Neuronal stem cell (in vitro differentiated cells): ENCODE measurements around the gene BMP8B.
"Not testable (repeated sequence)": the region's sequence is repeated elsewhere in the genome, so short reads cannot be mapped to it uniquely, and the experiment has no call there.

Source experiments
- DNase-seq: peaks from one replicate; pipeline ENCODE4 v3.0.0-alpha.2; 2013; ENCODE audit warnings: low spot score
- H2AFZ ChIP-seq: one replicate; pipeline ENCODE4 v1.6.1; 2013; ENCODE audit warnings: mild to moderate bottlenecking, low read length, inconsistent platforms
- H2AK5ac ChIP-seq: 2 replicates; pipeline ENCODE4 v1.6.1; 2013; ENCODE audit warnings: low read depth, mild to moderate bottlenecking, inconsistent platforms, low read length, moderate library complexity, mixed read lengths
- H2BK120ac ChIP-seq: 2 replicates; pipeline ENCODE4 v1.6.1; 2013; ENCODE audit warnings: low read depth, mild to moderate bottlenecking, inconsistent platforms, low read length, moderate library complexity, mixed read lengths
- H2BK12ac ChIP-seq: one replicate; pipeline ENCODE4 v1.6.1; 2013; ENCODE audit warnings: low read length, inconsistent platforms
- H2BK15ac ChIP-seq: 2 replicates; pipeline ENCODE4 v1.6.1; 2013; ENCODE audit warnings: mild to moderate bottlenecking, low read length, inconsistent platforms, mixed read lengths
- H2BK5ac ChIP-seq: one replicate; pipeline ENCODE4 v1.6.1; 2013; ENCODE audit warnings: inconsistent platforms, mild to moderate bottlenecking, low read length, moderate library complexity
- H3K14ac ChIP-seq: one replicate; pipeline ENCODE4 v1.6.1; 2013; ENCODE audit warnings: low read length, inconsistent platforms
- H3K18ac ChIP-seq: 2 replicates; pipeline ENCODE4 v1.6.1; 2013; ENCODE audit warnings: low read length, inconsistent platforms
- H3K23ac ChIP-seq: 2 replicates; pipeline ENCODE4 v1.6.1; 2013; ENCODE audit warnings: low read depth, mild to moderate bottlenecking, mixed read lengths, low read length, inconsistent platforms; ENCODE audit not compliant: poor library complexity
- H3K27ac ChIP-seq: replicated peaks from 3 replicates; pipeline ENCODE4 v1.5.1; 2013; ENCODE audit warnings: low read length, inconsistent platforms
- H3K27me3 ChIP-seq, 3 experiments: 2 replicates each; pipeline ENCODE4 v1.6.1; 2013; ENCODE audit warnings: low read length in 3 of 3, mild to moderate bottlenecking in 2 of 3, inconsistent platforms in 1 of 3, low read depth in 1 of 3, mixed read lengths in 1 of 3, moderate library complexity in 1 of 3; ENCODE audit not compliant: control insufficient read depth in 3 of 3, insufficient read depth in 3 of 3
- H3K36me3 ChIP-seq, 2 donors: replicated peaks in 1 of 2; 2 replicates each; pipeline ENCODE4 v1.6.1; 2013; ENCODE audit warnings: low read length in 2 of 2; ENCODE audit not compliant: control insufficient read depth in 2 of 2, insufficient read depth in 2 of 2
- H3K4ac ChIP-seq: 2 replicates; pipeline ENCODE4 v1.6.1; 2013; ENCODE audit warnings: inconsistent platforms, mild to moderate bottlenecking, low read length, moderate library complexity
- H3K4me1 ChIP-seq, 2 donors: 1 replicate in 1 of 2; 2 replicates in 1 of 2; pipeline ENCODE4 v1.6.1; 2013; ENCODE audit warnings: low read length in 2 of 2, low read depth in 1 of 2; ENCODE audit not compliant: control insufficient read depth in 2 of 2, insufficient read depth in 1 of 2
- H3K4me2 ChIP-seq: one replicate; pipeline ENCODE4 v1.6.1; 2013; ENCODE audit warnings: mild to moderate bottlenecking, low read length, inconsistent platforms; ENCODE audit not compliant: insufficient read depth, poor library complexity, severe bottlenecking
- H3K4me3 ChIP-seq, 2 donors: 2 replicates each; pipeline ENCODE4 v1.5.1; 2013; ENCODE audit warnings: low read length in 2 of 2, mild to moderate bottlenecking in 2 of 2, inconsistent platforms in 1 of 2, moderate library complexity in 1 of 2
- H3K79me1 ChIP-seq: one replicate; pipeline ENCODE4 v1.6.1; 2013; ENCODE audit warnings: low read depth, mild to moderate bottlenecking, inconsistent platforms, low read length, moderate library complexity
- H3K9ac ChIP-seq: one replicate; pipeline ENCODE4 v1.6.1; 2013; ENCODE audit warnings: mild to moderate bottlenecking, low read depth, low read length, inconsistent platforms; ENCODE audit not compliant: poor library complexity
- H3K9me3 ChIP-seq, 2 donors: replicated peaks in 1 of 2; 2 replicates each; pipeline versions ENCODE3 to v1.6.1; 2013; ENCODE audit warnings: low read length in 2 of 2, mild to moderate bottlenecking in 2 of 2, inconsistent platforms in 1 of 2, low read depth in 1 of 2, mixed read lengths in 1 of 2, moderate library complexity in 1 of 2; ENCODE audit not compliant: control insufficient read depth in 2 of 2, insufficient read depth in 1 of 2
- H4K8ac ChIP-seq: one replicate; pipeline ENCODE4 v1.6.1; 2013; ENCODE audit warnings: low read depth, mild to moderate bottlenecking, inconsistent platforms, low read length, moderate library complexity
- H4K91ac ChIP-seq: one replicate; pipeline ENCODE4 v1.6.1; 2013; ENCODE audit warnings: low read length, low read depth, mild to moderate bottlenecking, inconsistent platforms; ENCODE audit not compliant: poor library complexity
- WGBS, 2 donors: extraction: QIAGEN DNeasy Blood & Tissue Kit; methylation state at CpG; one replicate each; pipeline ENCODE4 v1.1.7; 2013; ENCODE audit warnings: missing lambda C conversion rate in 2 of 2, mixed read lengths in 1 of 2; ENCODE audit not compliant: insufficient read length in 2 of 2, insufficient replicate concordance in 1 of 2; ENCODE audit errors: extremely low coverage in 2 of 2; 5-methylcytosine and 5-hydroxymethylcytosine counted together

The BMP8B gene

GRCh38 chr1:39829791-39830533 is 41.3 kb upstream of the BMP8B start:
- no peak overlapping the region for H4K91ac ChIP-seq
- peaks cover 0 to 3% of the 10 kb centered on the region in 2 donors for H3K36me3 ChIP-seq
- H3K14ac ChIP-seq = no peak overlapping the region
- H3K4me3 ChIP-seq = no peak overlapping the region
- H4K8ac ChIP-seq = no peak overlapping the region
- H3K4ac ChIP-seq = no peak overlapping the region
- peak overlapping the region; percentile 13 for H2AFZ ChIP-seq
- no peaks in the 10 kb centered on the region for H3K27me3 ChIP-seq
- no peak overlapping the region for H2BK120ac ChIP-seq
- no peak overlapping the region for H3K27ac ChIP-seq
- no peak overlapping the region for H3K4me2 ChIP-seq
- no peak for DNase-seq
- no peaks in the 10 kb centered on the region for H3K79me1 ChIP-seq
- no peak overlapping the region for H2BK12ac ChIP-seq
- H3K18ac ChIP-seq = no peak overlapping the region
- no peak overlapping the region for H2BK15ac ChIP-seq
- H3K9ac ChIP-seq = no peak overlapping the region
- no peak overlapping the region for H2BK5ac ChIP-seq
- H2AK5ac ChIP-seq = no peak overlapping the region
- no peaks in the 10 kb centered on the region for H3K4me1 ChIP-seq
- H3K9me3 ChIP-seq = no peaks in the 10 kb centered on the region
- no CpG with 5 or more reads among the region's 6 CpGs for WGBS, 2 donors
- H3K23ac ChIP-seq = no peak overlapping the region

- H4K91ac ChIP-seq = no peak overlapping the region
- H3K36me3 ChIP-seq = no peaks in the 10 kb centered on the region
- H3K9ac ChIP-seq = no peak overlapping the region
- H3K23ac ChIP-seq = no peak overlapping the region
- H3K79me1 ChIP-seq = no peaks in the 10 kb centered on the region
- no peak overlapping the region for H3K4ac ChIP-seq
- WGBS, 2 donors = no CpG with 5 or more reads among the region's 2 CpGs
- no peak overlapping the region for H3K27ac ChIP-seq
- H3K4me3 ChIP-seq = no peak overlapping the region
- no peak for DNase-seq
- H3K18ac ChIP-seq = no peak overlapping the region
- no peak overlapping the region for H2BK15ac ChIP-seq
- no peak overlapping the region for H3K4me2 ChIP-seq
- H2AK5ac ChIP-seq = no peak overlapping the region
- no peaks in the 10 kb centered on the region for H3K4me1 ChIP-seq
- no peak overlapping the region for H3K14ac ChIP-seq
- no peaks in the 10 kb centered on the region for H3K27me3 ChIP-seq
- no peak overlapping the region for H2BK120ac ChIP-seq
- H2BK5ac ChIP-seq = no peak overlapping the region
- H2BK12ac ChIP-seq = no peak overlapping the region
- no peaks in the 10 kb centered on the region for H3K9me3 ChIP-seq
- no peak overlapping the region for H2AFZ ChIP-seq
- no peak overlapping the region for H4K8ac ChIP-seq
Measured at GRCh38 chr1:39828734-39829133, 40.1 kb upstream of the BMP8B start.

- H4K91ac ChIP-seq, H3K4ac ChIP-seq, H3K79me1 ChIP-seq, H2BK12ac ChIP-seq, H3K27ac ChIP-seq, H3K4me2 ChIP-seq, H2AK5ac ChIP-seq, H2BK15ac ChIP-seq, H3K18ac ChIP-seq, H3K27me3 ChIP-seq, H3K36me3 ChIP-seq, H2BK5ac ChIP-seq, H3K9ac ChIP-seq, H4K8ac ChIP-seq, H3K9me3 ChIP-seq, H3K14ac ChIP-seq, DNase-seq, H3K4me3 ChIP-seq, H2AFZ ChIP-seq, H3K23ac ChIP-seq, H3K4me1 ChIP-seq, H2BK120ac ChIP-seq: not testable (repeated sequence)
- WGBS, 2 donors = no CpG with 5 or more reads among the region's 6 CpGs
Measured at GRCh38 chr1:39828255-39828654, 39.6 kb upstream of the BMP8B start.

GRCh38 chr1:39827201-39827600 is 38.5 kb upstream of the BMP8B start:
- H2AFZ ChIP-seq = peak overlapping the region; percentile 61
- no peak overlapping the region for H2BK5ac ChIP-seq
- no peak overlapping the region for H2BK12ac ChIP-seq
- H3K4me3 ChIP-seq = no peak overlapping the region
- no peak overlapping the region for H3K4me2 ChIP-seq
- H3K27ac ChIP-seq = no peak overlapping the region
- H3K23ac ChIP-seq = no peak overlapping the region
- no peaks in the 10 kb centered on the region for H3K27me3 ChIP-seq
- no peak overlapping the region for H4K8ac ChIP-seq
- H3K4me1 ChIP-seq = no peaks in the 10 kb centered on the region
- no peak for DNase-seq
- H3K4ac ChIP-seq = no peak overlapping the region
- no peak overlapping the region for H4K91ac ChIP-seq
- no peaks in the 10 kb centered on the region for H3K36me3 ChIP-seq
- H3K9ac ChIP-seq = no peak overlapping the region
- H2AK5ac ChIP-seq = no peak overlapping the region
- H2BK15ac ChIP-seq = no peak overlapping the region
- no peak overlapping the region for H2BK120ac ChIP-seq
- no peaks in the 10 kb centered on the region for H3K9me3 ChIP-seq
- no peaks in the 10 kb centered on the region for H3K79me1 ChIP-seq
- H3K18ac ChIP-seq = no peak overlapping the region
- 100% methylated on average over 1 of the region's 7 CpGs; no CpG with 5 or more reads in 1 of the 2 donors for WGBS, 2 donors
- no peak overlapping the region for H3K14ac ChIP-seq
